ENCODE data around the gene ALG9. TPM values are rescaled to one million over a fixed set of nuclear protein-coding genes. Genes with fewer than 3 reads are reported as not detected.

Gene ALG9
- total RNA-seq, 1 experiment from 2014 or later = 23.7 TPM

DNA sequence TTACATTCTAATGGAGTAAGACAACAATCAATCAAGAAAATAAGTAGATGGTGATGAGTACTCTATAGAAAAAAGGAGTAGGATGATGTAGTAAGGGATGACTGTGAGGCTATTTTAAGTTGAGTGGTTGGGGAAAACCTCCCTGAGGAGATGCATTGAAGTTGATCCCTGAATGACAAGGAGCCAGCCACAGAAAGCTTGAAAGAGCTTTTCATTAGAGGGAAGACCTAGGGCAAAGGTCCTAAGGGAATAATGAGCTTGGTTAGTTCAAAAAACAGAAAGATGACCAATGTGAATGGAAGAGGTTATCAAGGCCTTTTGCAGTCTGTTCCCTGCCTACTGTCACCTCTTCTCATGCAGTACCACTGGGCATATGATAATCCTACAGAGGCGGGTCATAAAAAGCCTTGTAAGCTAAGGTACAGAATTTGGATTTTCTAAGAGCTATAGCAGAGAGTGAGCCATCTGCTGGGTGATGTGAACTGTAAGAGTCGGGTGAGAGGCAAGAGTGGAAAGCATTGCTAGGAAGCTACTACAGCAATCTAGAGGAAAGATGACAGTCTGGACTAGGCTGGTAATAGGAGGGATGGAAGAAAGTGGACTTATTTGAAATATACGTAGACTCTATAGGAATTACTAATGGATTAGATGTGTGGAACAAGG, 108.3 kb downstream of the ALG9 start:
- ATAC-seq (no peak), DNase-seq (ENCODE audit: low read depth, low spot score) (no peak)
- H3K9ac ChIP-seq (ENCODE audit: low read length) = no peak overlapping the region
- H3K4me1 ChIP-seq (ENCODE audit: control insufficient read depth in 1 of 2, insufficient read depth in 2 of 2, low read length in 2 of 2) = peaks cover 5 to 17% of the 10 kb centered on the region in 2 experiments
- no peaks in the 10 kb centered on the region for H3K9me2 ChIP-seq (ENCODE audit: insufficient read depth)
- POLR2A ChIA-PET = no interaction called here
- CTCF ChIA-PET = interaction anchor here (1.0 to 2.3 kb wide), 3 partner anchors 15 to 308 kb away, joined by 3 to 8 read pairs (median 6); no protein-coding TSS in a partner anchor
- no TSS peak for BruUV-seq (replicated peaks)
- H3K9me3 ChIP-seq (ENCODE audit: control insufficient read depth in 1 of 2, insufficient read depth in 1 of 2, low read depth in 1 of 2, low read length in 2 of 2) = no peaks in the 10 kb centered on the region
- H3K79me2 ChIP-seq (ENCODE audit: insufficient read depth, low read length) = peaks cover 15% of the 10 kb centered on the region
- H3K36me3 ChIP-seq (ENCODE audit: control insufficient read depth in 1 of 2, insufficient read depth in 2 of 2, low read length in 2 of 2) = peaks cover 34 to 37% of the 10 kb centered on the region in 2 experiments; a peak in 2 of 4 replicates
- no peaks in the 10 kb centered on the region for H4K20me1 ChIP-seq (ENCODE audit: insufficient read depth)
- TF ChIP-seq SP1 (IDR thresholded peaks at IDR 0.05; ENCODE audit: low read depth) = no peak
- TF ChIP-seq, protein P1, sequence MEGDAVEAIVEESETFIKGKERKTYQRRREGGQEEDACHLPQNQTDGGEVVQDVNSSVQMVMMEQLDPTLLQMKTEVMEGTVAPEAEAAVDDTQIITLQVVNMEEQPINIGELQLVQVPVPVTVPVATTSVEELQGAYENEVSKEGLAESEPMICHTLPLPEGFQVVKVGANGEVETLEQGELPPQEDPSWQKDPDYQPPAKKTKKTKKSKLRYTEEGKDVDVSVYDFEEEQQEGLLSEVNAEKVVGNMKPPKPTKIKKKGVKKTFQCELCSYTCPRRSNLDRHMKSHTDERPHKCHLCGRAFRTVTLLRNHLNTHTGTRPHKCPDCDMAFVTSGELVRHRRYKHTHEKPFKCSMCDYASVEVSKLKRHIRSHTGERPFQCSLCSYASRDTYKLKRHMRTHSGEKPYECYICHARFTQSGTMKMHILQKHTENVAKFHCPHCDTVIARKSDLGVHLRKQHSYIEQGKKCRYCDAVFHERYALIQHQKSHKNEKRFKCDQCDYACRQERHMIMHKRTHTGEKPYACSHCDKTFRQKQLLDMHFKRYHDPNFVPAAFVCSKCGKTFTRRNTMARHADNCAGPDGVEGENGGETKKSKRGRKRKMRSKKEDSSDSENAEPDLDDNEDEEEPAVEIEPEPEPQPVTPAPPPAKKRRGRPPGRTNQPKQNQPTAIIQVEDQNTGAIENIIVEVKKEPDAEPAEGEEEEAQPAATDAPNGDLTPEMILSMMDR (IDR thresholded peaks at IDR 0.05 in 2 of 3, conservative IDR thresholded peaks at IDR 0.05 in 1 of 3; ENCODE audit: borderline replicate concordance in 1 of 3, insufficient read depth in 1 of 3, low read depth in 2 of 3, low read length in 2 of 3) = 0 out of 6 replicates have a peak, but pooled peaks of 1 of the 3 experiments have one; percentile 8
- intact Hi-C loops (cut with micrococcal nuclease) = no loop called here
- no peak overlapping the region for H2AFZ ChIP-seq (ENCODE audit: low read depth, low read length, poor library complexity, severe bottlenecking)
- H3K27me3 ChIP-seq (ENCODE audit: insufficient read depth, low read length) = no peaks in the 10 kb centered on the region
- H3K27ac ChIP-seq (ENCODE audit: low read depth, low read length) = no peak overlapping the region
- RAD21 ChIA-PET (ENCODE audit: low non-redundant PET in 1 of 2, low total read pairs in 2 of 2, uncharacterized antibody in 2 of 2, unreplicated experiment in 2 of 2) = no interaction called here
- no peak overlapping the region for H3K4me3 ChIP-seq (replicated peaks in 1 of 2; ENCODE audit: low read depth in 1 of 2, low read length in 2 of 2)
- no peak overlapping the region for H3K4me2 ChIP-seq (ENCODE audit: low read length)

DNA sequence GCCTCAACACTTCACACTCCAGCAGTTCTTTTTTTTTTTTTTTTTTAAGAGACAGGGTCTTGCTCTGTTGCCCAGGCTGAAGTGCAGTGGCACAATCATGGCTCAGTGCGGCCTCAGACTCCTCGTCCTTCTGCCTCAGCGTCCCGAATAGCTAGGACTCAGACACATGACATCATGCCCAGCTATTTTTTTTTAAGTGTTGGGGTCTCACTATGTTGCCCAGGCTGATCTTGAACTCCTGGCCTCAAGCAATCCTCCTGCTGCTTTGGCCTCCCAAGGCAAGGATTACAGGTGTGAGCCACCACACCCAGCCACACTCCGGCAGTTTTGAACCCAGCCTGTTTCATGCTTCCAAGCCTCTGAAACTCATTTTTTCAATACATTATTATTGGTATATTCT, 108.9 kb downstream of the ALG9 start:
- ChIA-PET CTCF (interaction anchor here (1.0 to 2.3 kb wide), 2 partner anchors 158 to 308 kb away, joined by 3 to 6 read pairs; no protein-coding TSS in a partner anchor), RAD21 (ENCODE audit: low non-redundant PET in 1 of 2, low total read pairs in 2 of 2, uncharacterized antibody in 2 of 2, unreplicated experiment in 2 of 2) (no interaction called here), POLR2A (no interaction called here)
- H3K27me3 ChIP-seq (ENCODE audit: insufficient read depth, low read length) = no peaks in the 10 kb centered on the region
- H3K9ac ChIP-seq (ENCODE audit: low read length) = no peak overlapping the region
- H3K9me2 ChIP-seq (ENCODE audit: insufficient read depth) = no peaks in the 10 kb centered on the region
- TF ChIP-seq POLR2AphosphoS5 (IDR thresholded peaks at IDR 0.05; ENCODE audit: low read depth, low read length) (no peak), ZNF274 (IDR thresholded peaks at IDR 0.05; ENCODE audit: low read depth, low read length) (no peak), CEBPB (IDR thresholded peaks at IDR 0.05; ENCODE audit: low read depth) (no peak), CBX3 (IDR thresholded peaks at IDR 0.05; ENCODE audit: low read depth) (no peak), FOSL1 (IDR thresholded peaks at IDR 0.05; ENCODE audit: low read depth) (no peak)
- TF ChIP-seq, protein P2, sequence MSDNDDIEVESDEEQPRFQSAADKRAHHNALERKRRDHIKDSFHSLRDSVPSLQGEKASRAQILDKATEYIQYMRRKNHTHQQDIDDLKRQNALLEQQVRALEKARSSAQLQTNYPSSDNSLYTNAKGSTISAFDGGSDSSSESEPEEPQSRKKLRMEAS (IDR thresholded peaks at IDR 0.05) = no peak
- TF ChIP-seq, protein P3, sequence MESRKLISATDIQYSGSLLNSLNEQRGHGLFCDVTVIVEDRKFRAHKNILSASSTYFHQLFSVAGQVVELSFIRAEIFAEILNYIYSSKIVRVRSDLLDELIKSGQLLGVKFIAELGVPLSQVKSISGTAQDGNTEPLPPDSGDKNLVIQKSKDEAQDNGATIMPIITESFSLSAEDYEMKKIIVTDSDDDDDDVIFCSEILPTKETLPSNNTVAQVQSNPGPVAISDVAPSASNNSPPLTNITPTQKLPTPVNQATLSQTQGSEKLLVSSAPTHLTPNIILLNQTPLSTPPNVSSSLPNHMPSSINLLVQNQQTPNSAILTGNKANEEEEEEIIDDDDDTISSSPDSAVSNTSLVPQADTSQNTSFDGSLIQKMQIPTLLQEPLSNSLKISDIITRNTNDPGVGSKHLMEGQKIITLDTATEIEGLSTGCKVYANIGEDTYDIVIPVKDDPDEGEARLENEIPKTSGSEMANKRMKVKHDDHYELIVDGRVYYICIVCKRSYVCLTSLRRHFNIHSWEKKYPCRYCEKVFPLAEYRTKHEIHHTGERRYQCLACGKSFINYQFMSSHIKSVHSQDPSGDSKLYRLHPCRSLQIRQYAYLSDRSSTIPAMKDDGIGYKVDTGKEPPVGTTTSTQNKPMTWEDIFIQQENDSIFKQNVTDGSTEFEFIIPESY (IDR thresholded peaks at IDR 0.05; ENCODE audit: extremely low read depth, insufficient replicate concordance, low read length) = no peak
- H3K36me3 ChIP-seq (ENCODE audit: control insufficient read depth in 1 of 2, insufficient read depth in 2 of 2, low read length in 2 of 2) = peaks cover 34 to 37% of the 10 kb centered on the region in 2 experiments; a peak in 2 of 4 replicates
- peaks cover 15% of the 10 kb centered on the region for H3K79me2 ChIP-seq (ENCODE audit: insufficient read depth, low read length)
- intact Hi-C loops (cut with micrococcal nuclease) = no loop called here
- BruUV-seq (replicated peaks) = no TSS peak
- H3K4me1 ChIP-seq (ENCODE audit: control insufficient read depth in 1 of 2, insufficient read depth in 2 of 2, low read length in 2 of 2) = peaks cover 5 to 17% of the 10 kb centered on the region in 2 experiments
- no peak for DNase-seq (ENCODE audit: low read depth, low spot score)
- H3K4me2 ChIP-seq (ENCODE audit: low read length) = no peak overlapping the region
- no peak for ATAC-seq
- no peak overlapping the region for H2AFZ ChIP-seq (ENCODE audit: low read depth, low read length, poor library complexity, severe bottlenecking)
- H3K27ac ChIP-seq (ENCODE audit: low read depth, low read length) = no peak overlapping the region
- H3K4me3 ChIP-seq (replicated peaks in 1 of 2; ENCODE audit: low read depth in 1 of 2, low read length in 2 of 2) = no peak overlapping the region
- H3K9me3 ChIP-seq (ENCODE audit: control insufficient read depth in 1 of 2, insufficient read depth in 1 of 2, low read depth in 1 of 2, low read length in 2 of 2) = no peaks in the 10 kb centered on the region
- H4K20me1 ChIP-seq (ENCODE audit: insufficient read depth) = no peaks in the 10 kb centered on the region

Data from HCT116 (cell line).